ENCODE data around the gene FGGY.
A peak's percentile ranks its signal among the peaks of the same experiment; 100 is the strongest.
"Not testable (repeated sequence)": the region's sequence is repeated elsewhere in the genome, so short reads cannot be mapped to it uniquely, and the experiment has no call there.

FGGY gene

DNA sequence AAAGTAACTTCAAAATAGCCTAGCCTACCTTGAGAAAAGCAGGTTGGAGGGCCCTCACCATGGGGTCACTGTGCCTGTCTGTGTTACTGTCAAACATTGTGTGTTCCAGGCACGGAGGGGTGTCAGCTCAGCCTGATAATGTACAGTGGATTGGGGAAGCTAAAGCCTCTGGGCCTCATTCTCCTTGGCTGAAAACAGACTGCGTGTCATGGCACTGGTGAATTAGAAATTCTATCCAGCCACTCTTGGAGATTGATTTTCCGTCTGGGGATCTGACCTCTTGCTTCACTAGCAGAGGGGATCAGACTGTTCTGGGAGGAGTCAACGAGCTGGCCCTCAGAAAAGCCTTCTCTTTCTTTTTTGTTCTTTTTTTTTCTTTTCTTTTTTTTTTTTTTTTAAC lies 394.4 kb downstream of the FGGY start:
- DNase-seq: no peak

DNA sequence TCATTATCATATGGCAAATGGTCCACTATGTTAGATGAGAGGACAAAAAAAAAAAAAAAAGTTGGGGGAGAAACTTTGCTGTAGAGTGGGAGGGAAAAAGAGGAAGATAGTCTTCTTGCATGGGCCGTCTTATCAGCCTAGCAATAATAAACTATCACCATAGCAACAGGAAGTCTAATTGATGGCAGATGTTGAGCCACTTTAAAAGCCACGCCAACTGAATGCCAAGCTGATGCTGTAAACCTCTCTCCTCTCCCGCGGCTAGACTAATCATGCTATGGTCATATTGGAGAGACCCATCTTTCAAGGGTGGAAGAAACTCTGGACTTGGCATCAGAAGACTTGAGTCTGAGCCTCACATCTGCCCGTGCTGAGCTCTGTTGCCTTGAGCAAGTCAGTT lies 395.7 kb downstream of the FGGY start:
- peak; percentile 44 for DNase-seq

GRCh38 chr1:59693406-59693805 lies 396.5 kb downstream of the FGGY start:
- DNase-seq: no peak

DNA sequence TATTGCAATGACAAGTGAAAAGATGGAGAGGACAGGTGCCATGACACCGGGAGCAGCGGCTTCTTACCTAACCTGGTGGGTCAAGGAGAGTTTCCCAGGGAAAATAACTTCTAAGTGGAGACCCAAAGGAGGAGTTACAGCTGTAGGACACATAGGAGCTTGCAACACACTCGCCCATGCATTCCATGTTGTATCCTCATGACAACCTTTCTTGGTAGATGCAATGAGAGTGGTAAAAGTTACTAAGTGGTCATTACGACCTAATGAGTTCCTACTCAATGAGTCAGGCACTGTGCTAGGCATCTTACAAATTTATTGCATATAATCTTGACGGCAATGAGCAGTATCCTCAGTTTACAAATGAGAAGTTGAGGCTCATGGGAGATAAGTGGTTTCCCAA lies 398.4 kb downstream of the FGGY start:
- no peak for DNase-seq

DNA sequence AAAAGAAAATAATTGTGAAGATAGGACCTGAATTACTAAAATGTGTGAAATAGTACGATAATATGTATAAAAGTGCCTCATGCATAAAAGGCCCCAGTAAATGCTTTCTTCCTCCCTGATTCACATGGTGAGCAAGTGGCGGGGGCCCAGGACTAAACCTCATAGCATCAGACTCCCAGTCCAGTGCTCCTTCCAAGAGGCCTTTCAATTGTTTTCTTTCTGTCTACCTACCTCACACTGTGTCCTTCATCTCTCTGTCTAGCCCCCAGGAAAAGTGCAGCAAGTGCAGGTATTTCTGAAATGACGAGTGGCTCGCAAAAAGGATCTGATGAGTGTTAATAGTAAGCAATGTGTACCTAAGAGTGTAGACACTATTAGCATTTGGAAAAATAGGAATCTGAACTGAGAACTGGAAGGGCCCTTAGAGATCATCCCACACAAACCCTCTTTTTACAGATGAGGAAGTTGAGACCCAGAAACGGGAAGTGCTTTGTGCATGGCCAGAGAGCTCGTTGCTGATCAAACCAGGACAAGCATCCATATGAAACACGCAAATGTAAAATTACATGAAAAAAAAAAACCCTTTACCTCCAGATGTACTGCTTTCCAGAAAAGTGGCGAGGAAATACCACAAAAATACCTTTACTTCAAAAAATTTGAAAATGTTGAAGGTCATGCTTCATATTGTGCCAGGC lies 399.7 kb downstream of the FGGY start:
- DNase-seq: no peak

- DNase-seq: no peak
Measured at GRCh38 chr1:59697150-59697800, 400.4 kb downstream of the FGGY start.

- DNase-seq: no peak
Measured at GRCh38 chr1:59698386-59698785, 401.5 kb downstream of the FGGY start.

DNA sequence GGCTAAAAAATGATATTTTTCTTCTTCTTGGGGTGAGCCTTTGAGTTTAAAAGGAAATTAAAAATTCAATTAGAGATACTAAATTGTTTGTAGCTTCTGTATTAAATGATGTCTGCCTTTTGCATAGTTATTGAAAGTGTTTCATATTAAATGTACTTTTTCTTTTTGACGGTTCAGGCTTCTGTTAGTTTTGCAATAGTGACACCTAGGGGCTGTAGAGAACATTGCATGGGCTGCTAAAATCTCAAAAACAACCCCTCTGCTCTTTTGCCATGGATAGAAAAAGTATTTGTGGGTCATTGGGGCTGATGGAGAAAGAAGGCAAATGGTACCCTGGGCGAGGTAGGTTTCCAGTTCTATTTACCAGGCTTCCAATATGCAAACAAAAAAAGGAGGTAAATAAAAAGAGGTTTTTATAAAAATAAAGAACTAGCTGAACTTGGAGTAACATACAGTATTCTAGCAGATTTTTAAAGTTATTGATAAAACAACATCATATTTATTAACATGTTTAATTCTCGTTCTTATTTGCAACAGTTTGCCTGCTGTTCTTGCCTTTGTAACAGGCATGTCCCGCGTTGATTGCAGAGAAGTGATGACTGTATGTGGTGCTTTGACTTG lies 402.4 kb downstream of the FGGY start:
- DNase-seq: peak; percentile 16

DNA sequence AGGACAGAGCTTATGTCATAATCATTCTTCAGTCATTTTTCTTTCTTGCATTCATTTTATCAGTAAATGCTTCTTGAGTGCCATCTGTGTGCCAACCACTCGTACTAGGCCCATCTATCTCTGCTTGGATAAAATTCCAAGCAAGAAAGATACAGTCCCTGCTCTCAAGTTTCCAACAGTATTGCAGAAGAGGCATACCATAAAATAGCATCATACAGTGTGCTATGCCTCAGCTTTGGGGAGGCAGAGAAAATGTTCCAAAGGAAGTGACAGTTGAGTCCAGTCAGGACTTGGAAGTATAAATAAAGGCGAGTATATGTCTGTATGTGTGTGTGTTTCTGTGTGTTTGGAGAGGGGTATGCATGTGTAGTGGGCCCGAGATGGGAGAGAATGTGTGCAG lies 404.5 kb downstream of the FGGY start:
- DNase-seq: no peak

- no peak for DNase-seq
Measured at GRCh38 chr1:59703226-59703917, 406.5 kb downstream of the FGGY start.

GRCh38 chr1:59703918-59704378 lies 407.1 kb downstream of the FGGY start:
- no peak for DNase-seq

DNA sequence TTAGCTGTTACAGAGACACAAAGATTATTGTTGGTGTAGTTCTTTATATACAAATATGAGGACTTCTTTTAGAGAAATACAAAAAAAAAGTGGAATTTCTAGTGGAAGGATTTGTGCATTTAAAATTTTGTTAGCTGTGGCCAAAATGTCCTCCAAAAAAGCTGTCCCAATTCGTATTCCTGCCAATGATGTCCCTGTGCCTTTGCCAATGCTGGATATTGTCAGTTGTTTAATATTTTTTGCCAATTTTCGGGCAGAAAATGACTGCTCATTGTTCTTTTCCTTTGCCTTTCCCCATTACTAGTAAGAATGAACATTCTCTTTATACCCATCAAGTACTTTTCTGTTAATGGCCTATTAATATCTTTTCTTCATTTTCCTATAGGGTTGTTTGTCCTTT lies 407.8 kb downstream of the FGGY start:
- no peak for DNase-seq

- DNase-seq: no peak
Measured at GRCh38 chr1:59705466-59706302, 408.8 kb downstream of the FGGY start.

DNA sequence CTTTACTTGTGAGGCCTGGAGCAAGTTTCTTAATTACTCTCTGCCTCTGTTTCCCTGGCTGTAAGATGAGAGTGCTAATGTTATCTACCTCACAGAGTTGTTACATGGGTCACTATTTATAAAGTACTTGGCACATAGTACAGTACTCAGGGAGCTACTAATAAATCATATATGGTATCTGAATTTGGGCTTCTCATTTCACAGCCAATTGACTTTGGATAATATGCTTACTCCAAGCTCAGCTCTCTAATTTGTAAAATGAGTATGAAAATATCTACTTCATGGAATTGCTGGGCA lies 409.4 kb downstream of the FGGY start:
- DNase-seq: no peak

DNA sequence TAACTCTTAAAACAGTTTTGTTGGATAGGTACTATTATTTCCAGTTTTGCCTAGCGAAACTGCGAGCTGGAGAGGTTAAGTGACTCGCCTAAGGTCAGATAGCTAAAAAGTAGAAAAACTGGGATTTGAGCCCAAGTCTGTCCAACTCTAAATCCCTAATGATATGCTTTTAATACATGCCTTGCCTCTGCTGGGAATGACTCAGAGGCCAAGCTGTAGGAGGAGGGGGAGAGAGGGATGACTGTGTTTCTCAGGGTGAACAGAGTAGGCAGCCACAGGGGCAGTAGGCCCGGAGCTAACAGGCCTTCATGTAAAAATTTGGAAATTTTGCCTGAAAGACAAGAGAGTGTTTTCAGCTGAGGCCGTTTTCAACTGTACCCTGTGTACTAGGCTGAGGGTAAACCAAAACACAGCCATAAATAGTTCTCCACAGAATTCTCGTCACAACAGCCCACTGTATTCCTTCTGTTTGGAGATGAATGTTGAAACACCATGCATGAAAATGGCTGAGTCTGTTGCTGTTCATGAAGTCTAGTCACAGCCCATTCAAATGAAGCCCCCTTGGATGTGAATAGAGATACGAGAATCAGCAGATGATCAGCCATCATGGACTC lies 410.4 kb downstream of the FGGY start:
- no peak for DNase-seq

DNA sequence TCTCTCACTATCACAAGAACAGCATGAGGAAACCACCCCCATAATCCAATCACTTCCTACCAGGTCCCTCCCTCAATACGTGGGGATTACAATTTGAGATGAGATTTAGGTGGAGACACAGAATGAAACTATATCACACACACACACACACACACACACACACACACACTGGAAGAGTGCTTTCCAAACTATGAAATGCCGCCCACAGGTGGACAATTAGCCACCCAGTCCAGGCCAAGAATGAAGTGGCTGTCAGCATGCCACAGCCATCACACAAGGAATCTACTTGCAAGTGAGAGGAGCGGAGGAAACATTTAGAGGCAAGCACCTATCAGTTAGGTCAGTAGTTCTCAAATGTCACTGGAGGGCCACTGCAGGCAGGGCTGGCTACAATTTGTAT lies 412.4 kb downstream of the FGGY start:
- DNase-seq: no peak

- DNase-seq: not testable (repeated sequence)
Measured at GRCh38 chr1:59710920-59711319, 414.0 kb downstream of the FGGY start.

DNA sequence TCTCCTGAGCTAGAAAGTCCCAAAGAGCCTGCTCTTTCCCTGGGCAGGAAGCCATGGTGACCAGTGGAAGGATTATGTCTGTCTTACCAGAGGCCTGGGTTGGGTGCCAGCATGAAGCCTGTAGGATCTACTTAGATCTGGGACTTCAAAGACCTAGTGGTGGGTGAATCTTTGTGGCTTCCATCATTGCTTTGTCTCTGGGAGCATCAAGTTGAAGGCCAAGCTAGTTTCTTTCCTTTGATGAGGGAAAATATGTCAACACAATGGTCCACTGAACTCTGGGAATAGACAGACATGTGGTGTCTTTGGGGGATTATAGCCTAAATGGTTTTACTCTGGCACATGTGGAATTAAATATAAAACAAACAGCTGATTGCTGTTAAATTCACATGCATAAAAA lies 417.3 kb downstream of the FGGY start:
- DNase-seq: no peak

DNA sequence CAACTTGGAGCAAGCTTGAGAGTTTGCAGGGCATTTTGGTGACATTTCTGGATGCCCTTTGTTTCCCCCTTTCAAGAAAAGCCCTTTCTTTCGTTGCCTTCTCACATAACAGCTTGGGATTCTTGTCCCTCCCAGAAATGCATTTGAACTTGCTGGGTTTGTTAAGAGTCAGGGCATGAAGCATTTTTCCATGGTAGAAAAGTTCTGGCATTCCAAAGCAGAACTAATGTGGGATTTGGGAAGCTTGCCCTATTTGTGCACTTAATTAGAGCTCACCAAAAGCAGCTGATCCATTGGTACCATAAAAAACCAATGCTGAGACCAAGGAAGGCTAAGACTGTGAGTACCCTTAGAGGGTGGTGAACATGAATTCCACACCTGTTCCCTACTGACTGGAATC lies 418.1 kb downstream of the FGGY start:
- no peak for DNase-seq

DNA sequence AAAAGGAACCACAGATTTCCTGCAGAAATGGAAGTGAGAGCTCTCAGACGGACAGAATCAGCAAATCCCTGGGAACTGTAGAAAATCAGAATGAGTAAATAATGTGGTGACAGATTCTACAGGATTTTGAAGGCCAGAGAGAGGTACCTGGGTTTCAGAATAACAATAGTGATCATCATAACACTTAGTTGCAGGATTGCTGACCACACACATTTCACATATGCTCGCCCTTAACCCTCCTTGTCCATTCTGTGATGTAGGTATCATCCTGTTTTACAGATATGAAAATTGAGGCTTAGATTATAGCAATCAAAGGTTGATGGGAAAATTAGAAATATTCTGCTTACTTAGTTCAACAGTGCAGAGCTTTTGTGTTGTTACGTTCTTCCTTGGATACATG lies 419.9 kb downstream of the FGGY start:
- DNase-seq: no peak

DNA sequence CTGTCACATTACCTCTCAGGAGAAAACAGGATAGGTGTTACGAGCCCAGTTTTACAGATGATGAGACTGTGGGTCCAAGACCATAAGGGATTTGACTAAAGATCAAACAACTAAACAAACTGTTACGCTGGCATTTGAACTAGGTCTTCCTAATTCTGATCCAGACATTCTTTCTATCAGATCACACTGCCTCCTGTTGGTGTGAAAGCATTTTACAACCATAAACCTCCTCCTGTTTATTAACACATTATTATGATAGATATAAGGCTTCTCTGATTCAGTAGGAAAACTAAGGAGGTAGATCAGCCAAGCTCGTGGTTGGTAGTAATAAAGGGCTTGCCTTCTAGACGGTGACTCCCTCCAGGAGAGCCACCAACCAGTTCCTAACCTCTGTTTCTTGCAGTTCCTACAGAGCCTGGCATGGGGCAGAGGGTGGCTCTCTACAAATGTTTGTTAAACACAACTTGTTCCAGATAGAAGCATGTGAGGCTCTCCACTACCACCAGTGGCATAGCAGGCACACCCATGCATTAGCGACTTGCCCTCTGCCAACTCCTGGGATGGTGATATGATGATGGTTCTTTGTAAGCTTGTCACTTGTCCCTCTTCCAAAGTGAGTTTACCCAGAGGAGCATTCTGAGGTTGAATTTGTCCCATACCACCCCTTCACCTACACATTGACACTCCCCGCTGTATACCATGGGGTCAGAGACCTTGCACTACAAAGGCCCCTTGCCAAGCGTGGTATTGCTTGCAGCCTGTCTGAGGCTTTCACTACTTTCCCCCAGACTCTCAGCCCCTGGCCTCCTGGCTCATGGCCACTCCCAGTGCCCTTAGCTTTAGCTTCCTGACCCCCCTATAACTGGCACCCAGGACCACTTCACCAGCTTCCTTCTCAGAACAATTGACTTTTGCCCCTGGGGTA lies 421.4 kb downstream of the FGGY start:
- DNase-seq: no peak

DNA sequence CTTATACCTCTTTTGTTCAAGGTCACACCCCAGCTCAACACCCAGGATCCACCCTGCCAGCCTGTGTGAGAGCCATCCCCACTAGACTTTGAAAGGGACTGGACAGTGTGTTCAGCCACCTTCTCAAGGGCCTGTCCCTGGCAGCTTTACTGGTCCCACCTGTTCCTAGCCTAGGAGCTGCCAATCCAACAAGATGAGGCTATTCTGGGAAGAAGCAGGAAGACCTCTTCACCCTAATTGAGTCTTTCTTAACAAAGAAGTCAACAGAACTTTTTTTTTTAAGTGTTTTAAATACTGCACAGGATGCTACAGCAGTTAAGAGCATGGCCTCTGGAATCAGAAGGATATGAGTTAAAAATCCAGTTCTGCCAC lies 422.1 kb downstream of the FGGY start:
- no peak for DNase-seq
